K562 (cell line): ENCODE measurements around the gene UNC45B. TPM values are rescaled to one million over a fixed set of nuclear protein-coding genes. Genes with fewer than 3 reads are reported as not detected.

ENCODE experiments used
- ATAC-seq: fragments of 200-7000 bp; cut with Tn5 transposase; 3 replicates; pipeline ENCODE4 v1.9.1; 2020; ENCODE audit warnings: moderate library complexity
- BruUV-seq: library from RNA; stranded (reverse); fragments of 400-500 nt; replicated peaks from 2 replicates; lab custom pipeline; 2021; lab: Mats Ljungman, UMichigan
- CTCF ChIA-PET: fragments of 300-600 bp; formaldehyde crosslinking; extraction: SDS; loops from one replicate; lab custom pipeline; 2021; ENCODE audit warnings: low intra/inter-chr PET ratio; lab: Yijun Ruan, JAX
- POLR2A ChIA-PET: fragments of 300-600, 350-650 bp; sonication (Branson Sonifier 250); formaldehyde crosslinking; extraction: SDS; loops from one replicate; lab custom pipeline; 2021; ENCODE audit warnings: antibody characterized with exemption, inconsistent platforms; lab: Yijun Ruan, JAX
- DNase-seq, 4 experiments: peaks; one replicate each; pipeline versions ENCODE4 v3.0.0 to v3.0.0-alpha.2; 2011 to 2018; ENCODE audit warnings: low spot score in 3 of 4, mixed read lengths in 3 of 4; ENCODE audit errors: extremely low read depth in 1 of 4
- FAIRE-seq: peaks from 2 replicates; lab custom pipeline; 2011; peaks lifted over from hg19 to GRCh38; lab: Jason Lieb, UNC
- H2AFZ ChIP-seq: 2 replicates; pipeline ENCODE4 v1.6.0; 2011; ENCODE audit warnings: low read depth, low read length, control low read depth, inconsistent platforms
- H3K27ac ChIP-seq: fragments of 200-600 bp; 3 replicates; pipeline ENCODE4 v1.8.0; 2011; ENCODE audit warnings: low read depth, mild to moderate bottlenecking, control low read depth, inconsistent platforms, low read length, moderate library complexity, mixed read lengths; ENCODE audit errors: extremely low read depth
- H3K27me3 ChIP-seq, 2 experiments: fragments of 300-600 bp in 1 of 2; 2 replicates in 1 of 2; 3 replicates in 1 of 2; pipeline versions ENCODE4 v1.6.0 to v1.8.0; 2011; ENCODE audit warnings: inconsistent platforms in 2 of 2, low read length in 2 of 2, mild to moderate bottlenecking in 1 of 2, mixed read lengths in 1 of 2, moderate library complexity in 1 of 2; ENCODE audit not compliant: control insufficient read depth in 2 of 2, insufficient read depth in 2 of 2
- H3K36me3 ChIP-seq: fragments of 300-600 bp; 3 replicates; pipeline ENCODE4 v1.8.0; 2011; ENCODE audit warnings: mild to moderate bottlenecking, low read length, inconsistent platforms; ENCODE audit not compliant: control insufficient read depth, insufficient read depth
- H3K4me1 ChIP-seq, 2 experiments: fragments of 200-600 bp in 1 of 2; replicated peaks in 1 of 2; 2 replicates in 1 of 2; 3 replicates in 1 of 2; pipeline versions ENCODE4 v1.5.1 to v1.8.0; 2011; ENCODE audit warnings: inconsistent platforms in 2 of 2, low read length in 2 of 2, mild to moderate bottlenecking in 1 of 2, mixed read lengths in 1 of 2, moderate library complexity in 1 of 2; ENCODE audit not compliant: control insufficient read depth in 2 of 2, insufficient read depth in 2 of 2
- H3K4me2 ChIP-seq: 2 replicates; pipeline ENCODE4 v1.6.1; 2011; ENCODE audit warnings: low read length, control low read depth, inconsistent platforms, mixed read lengths; ENCODE audit not compliant: insufficient read depth
- H3K4me3 ChIP-seq: fragments of 200-600 bp; sonication (generic), shearing (Covaris generic); 2 replicates; pipeline ENCODE4 v1.5.1; 2016; ENCODE audit warnings: control low read depth, inconsistent platforms
- H3K79me2 ChIP-seq: fragments of 200-600 bp; 3 replicates; pipeline ENCODE4 v1.8.0; 2011; ENCODE audit warnings: low read length, inconsistent platforms; ENCODE audit not compliant: control insufficient read depth, insufficient read depth
- H3K9ac ChIP-seq, 2 experiments: 2 replicates each; pipeline versions ENCODE4 v1.6.0 to v1.6.1; 2011; ENCODE audit warnings: low read depth in 2 of 2, low read length in 2 of 2, control low read depth in 1 of 2, inconsistent platforms in 1 of 2, mild to moderate bottlenecking in 1 of 2, mixed read lengths in 1 of 2; ENCODE audit not compliant: insufficient read depth in 1 of 2
- H3K9me1 ChIP-seq: one replicate; pipeline ENCODE4 v1.6.0; 2011; ENCODE audit warnings: inconsistent platforms, mild to moderate bottlenecking, low read length, moderate library complexity; ENCODE audit not compliant: control insufficient read depth, insufficient read depth
- H3K9me3 ChIP-seq: replicated peaks from 2 replicates; pipeline ENCODE4 v1.5.1; 2011; ENCODE audit warnings: low read depth, low read length, inconsistent platforms; ENCODE audit not compliant: control insufficient read depth, insufficient read depth
- H4K20me1 ChIP-seq: replicated peaks from 2 replicates; pipeline ENCODE4 v1.6.1; 2011; ENCODE audit warnings: low read length, inconsistent platforms, mixed read lengths; ENCODE audit not compliant: control insufficient read depth, insufficient read depth
- ARID3B ChIP-seq: fragments of 250-450 bp; sonication (Bioruptor Pico); IDR thresholded peaks from 2 replicates; pipeline ENCODE4 v1.4.0; 2020; ENCODE audit warnings: borderline replicate concordance
- CEBPB ChIP-seq: fragments of 450-650 bp; IDR thresholded peaks from 2 replicates; pipeline ENCODE4 v1.6.1; 2016; ENCODE audit warnings: missing genetic modification characterization, missing compliant biosample characterization
- CTCF ChIP-seq, 3 experiments: IDR thresholded peaks in 2 of 3; conservative IDR thresholded peaks in 1 of 3; 2 replicates each; pipeline ENCODE4 v1.5.1; 2011 to 2012; ENCODE audit warnings: low read length in 3 of 3, mild to moderate bottlenecking in 3 of 3, control low read depth in 2 of 3, improper control_type of control experiment in 1 of 3, inconsistent platforms in 1 of 3, low read depth in 1 of 3, mixed read lengths in 1 of 3, moderate library complexity in 1 of 3; ENCODE audit not compliant: insufficient read depth in 2 of 3
- L3MBTL2 ChIP-seq: fragments of 450-650 bp; IDR thresholded peaks from 2 replicates; pipeline ENCODE4 v1.6.1; 2016; ENCODE audit warnings: mild to moderate bottlenecking, moderate library complexity
- MECOM ChIP-seq: fragments of 250-450 bp; sonication (Bioruptor Pico); IDR thresholded peaks from 2 replicates; pipeline ENCODE4 v1.8.0; 2022; ENCODE audit warnings: inconsistent platforms
- NFRKB ChIP-seq: fragments of 450-650 bp; IDR thresholded peaks from 2 replicates; pipeline ENCODE4 v1.6.1; 2016; ENCODE audit warnings: low read depth
- PHF21A ChIP-seq: fragments of 450-650 bp; IDR thresholded peaks from 2 replicates; pipeline ENCODE4 v1.6.1; 2017; ENCODE audit warnings: low read depth, borderline replicate concordance
- SMARCE1 ChIP-seq: fragments of 450-650 bp; IDR thresholded peaks from 2 replicates; pipeline ENCODE4 v1.7.1; 2016; ENCODE audit warnings: mild to moderate bottlenecking
- TAF15 ChIP-seq: fragments of 200-400 bp; formaldehyde crosslinking; IDR thresholded peaks from 2 replicates; pipeline ENCODE4 v1.6.1; 2017; ENCODE audit warnings: mild to moderate bottlenecking, low read depth, low read length, moderate library complexity
- TFAM ChIP-seq: fragments of 250-450 bp; sonication (Bioruptor Pico); conservative IDR thresholded peaks from 2 replicates; pipeline ENCODE4 v1.5.0; 2021; ENCODE audit warnings: mild to moderate bottlenecking, moderate library complexity
- VEZF1 ChIP-seq: fragments of 200-800 bp; sonication (Bioruptor generic); IDR thresholded peaks from 2 replicates; pipeline ENCODE4 v1.6.1; 2017; ENCODE audit warnings: missing genetic modification characterization, missing compliant biosample characterization
- ZBTB26 ChIP-seq: fragments of 450-650 bp; formaldehyde crosslinking; IDR thresholded peaks from 2 replicates; pipeline ENCODE4 v1.4.0; 2022; ENCODE audit warnings: missing genetic modification characterization
- ZNF280B ChIP-seq: fragments of 250-450 bp; sonication (Bioruptor Pico); IDR thresholded peaks from 2 replicates; pipeline ENCODE4 v1.5.1; 2021; ENCODE audit warnings: mild to moderate bottlenecking
- ZSCAN32 ChIP-seq: fragments of 450-650 bp; formaldehyde crosslinking; IDR thresholded peaks from 2 replicates; pipeline ENCODE4 v1.4.0; 2020; ENCODE audit warnings: mild to moderate bottlenecking, moderate library complexity
- WGBS: fragments of 100-300 bp; shearing (Covaris generic); methylation state at CpG from one replicate; pipeline ENCODE4 v1.1.6; 2016; ENCODE audit warnings: low coverage, mixed read lengths; ENCODE audit not compliant: insufficient coverage; ENCODE audit errors: missing lambda C conversion rate; 5-methylcytosine and 5-hydroxymethylcytosine counted together
- in situ Hi-C: fragments of 300-500 bp; cut with MboI; formaldehyde crosslinking; loops from 4 replicates; pipeline ENCODE4 v1.15.0; 2018; ENCODE audit warnings: inconsistent platforms, mixed read lengths
- intact Hi-C: fragments of 100-400 bp; cut with micrococcal nuclease; formaldehyde crosslinking; loops from 2 replicates; pipeline ENCODE4 v1.14.2; 2022
- polyA plus RNA-seq, 8 experiments: library from polyadenylated mRNA; depleted of rRNA in 4 of 8; stranded (reverse) in 5 of 8; unstranded in 3 of 8; fragments of >200 nt; fragmentation: Nextera tagmentation in 2 of 8; fragmentation: Illumina TruSeq in 1 of 8; extraction: Ambion mirVana in 2 of 8; extraction: Trizol in 1 of 8; gene quantifications; 2 replicates each; pipeline versions ENCODE4 v1.2.1 to v1.2.3, GENCODE V29; 2011 to 2014; ENCODE audit warnings: inconsistent platforms in 1 of 8, missing spikeins in 1 of 8
- total RNA-seq, 7 experiments: library from RNA; depleted of rRNA in 6 of 7; stranded (reverse); fragments of >200 nt in 6 of 7; fragmentation: Illumina TruSeq in 2 of 7; extraction: Trizol in 2 of 7; gene quantifications; 2 replicates each; pipeline versions ENCODE4 v1.2.1 to v1.2.3, GENCODE V29; 2011 to 2021; ENCODE audit warnings: low replicate concordance in 1 of 7

UNC45B gene
- total and polyA plus RNA-seq, 9 of the 15 experiments (the other 6 are each of a cell fraction or from before 2014, with no cell fraction given), result not detected

- intact Hi-C loops (no loop called here), in situ Hi-C loops (no loop called here)
- no peak for FAIRE-seq
- peaks cover 49 to 56% of the 10 kb centered on the region in 2 experiments for H3K27me3 ChIP-seq
- no peak overlapping the region for H3K9ac ChIP-seq
- no peaks in the 10 kb centered on the region for H3K36me3 ChIP-seq
- no peak overlapping the region for H3K27ac ChIP-seq
- ChIA-PET POLR2A (no interaction called here), CTCF (no interaction called here)
- TF ChIP-seq ZNF280B (CRISPR knock-in tag) (no peak), TAF15 (no peak), SMARCE1 (no peak), ZBTB26 (CRISPR knock-in tag) (no peak), CEBPB (tag) (no peak), TFAM (CRISPR knock-in tag) (no peak), PHF21A (no peak), L3MBTL2 (no peak), ZSCAN32 (CRISPR knock-in tag) (no peak), CTCF (IDR thresholded peaks at IDR 0.05 in 2 of 3, conservative IDR thresholded peaks at IDR 0.05 in 1 of 3; ENCODE audit: insufficient read depth in 2 of 3, low read depth in 1 of 3, low read length in 3 of 3) (no peak), MECOM (no peak), ARID3B (no peak), VEZF1 (no peak), NFRKB (no peak)
- H3K4me3 ChIP-seq, result no peak overlapping the region
- H3K79me2 ChIP-seq, result no peaks in the 10 kb centered on the region
- H4K20me1 ChIP-seq, result 0 out of 2 replicates have a peak, but pooled peaks cover 7% of the 10 kb centered on the region
- WGBS, result under 1% methylated on average over 13 of the region's 13 CpGs
- no peak overlapping the region for H2AFZ ChIP-seq
- BruUV-seq, result no TSS peak
- no peaks in the 10 kb centered on the region for H3K9me3 ChIP-seq
- H3K4me1 ChIP-seq, result no peaks in the 10 kb centered on the region
- ATAC-seq, result no peak
- H3K4me2 ChIP-seq, result no peak overlapping the region
- H3K9me1 ChIP-seq, result no peaks in the 10 kb centered on the region
- DNase-seq, result no peak
Measured at GRCh38 chr17:35152421-35153140, 5.0 kb downstream of the UNC45B start.
